Right hindlimb (tissue), 1 donor: ENCODE data around the gene RAP1GAP2.
"Not testable (repeated sequence)": the region's sequence is repeated elsewhere in the genome, so short reads cannot be mapped to it uniquely, and the experiment has no call there.

ENCODE experiments used
- DNase-seq: peaks from one replicate; pipeline ENCODE4 v3.0.0-alpha.2; 2018

RAP1GAP2 gene

DNA sequence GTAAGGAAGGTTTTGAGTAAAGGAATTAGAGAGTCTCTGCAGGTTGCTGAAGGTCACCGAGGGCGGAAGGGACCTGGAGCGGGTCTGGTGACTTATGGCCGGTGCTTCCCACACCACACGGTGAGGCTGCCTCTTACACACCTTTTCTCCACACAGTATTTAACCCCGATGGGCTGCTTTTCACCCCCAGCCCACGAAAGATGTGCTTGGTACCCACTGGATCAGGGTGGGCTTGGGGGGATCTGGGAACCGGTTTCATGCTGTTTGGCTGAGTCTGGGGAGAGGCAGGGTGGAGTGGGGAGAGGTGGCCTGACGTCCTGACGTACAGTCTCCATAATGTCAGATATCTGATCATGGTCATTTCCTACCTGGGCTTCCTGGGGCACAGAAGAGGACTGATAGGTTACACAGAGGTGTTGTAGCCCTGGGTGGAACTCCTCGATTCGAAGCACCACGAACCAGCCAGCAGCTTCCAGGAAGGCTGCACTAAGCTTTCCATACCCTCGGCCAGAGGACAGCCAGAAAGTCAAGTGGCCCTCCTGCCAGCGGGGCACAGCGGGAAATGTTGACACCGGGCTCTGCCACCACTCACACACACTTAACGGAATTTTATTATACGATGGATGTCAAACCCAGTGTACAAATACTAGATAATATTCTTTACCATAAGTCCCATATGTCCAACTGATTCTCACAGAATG is 233.1 kb downstream of the RAP1GAP2 start:
- no peak for DNase-seq

- no peak for DNase-seq
These were observed 233.9 kb downstream of the RAP1GAP2 start for GRCh38 chr17:3030096-3030495.

DNA sequence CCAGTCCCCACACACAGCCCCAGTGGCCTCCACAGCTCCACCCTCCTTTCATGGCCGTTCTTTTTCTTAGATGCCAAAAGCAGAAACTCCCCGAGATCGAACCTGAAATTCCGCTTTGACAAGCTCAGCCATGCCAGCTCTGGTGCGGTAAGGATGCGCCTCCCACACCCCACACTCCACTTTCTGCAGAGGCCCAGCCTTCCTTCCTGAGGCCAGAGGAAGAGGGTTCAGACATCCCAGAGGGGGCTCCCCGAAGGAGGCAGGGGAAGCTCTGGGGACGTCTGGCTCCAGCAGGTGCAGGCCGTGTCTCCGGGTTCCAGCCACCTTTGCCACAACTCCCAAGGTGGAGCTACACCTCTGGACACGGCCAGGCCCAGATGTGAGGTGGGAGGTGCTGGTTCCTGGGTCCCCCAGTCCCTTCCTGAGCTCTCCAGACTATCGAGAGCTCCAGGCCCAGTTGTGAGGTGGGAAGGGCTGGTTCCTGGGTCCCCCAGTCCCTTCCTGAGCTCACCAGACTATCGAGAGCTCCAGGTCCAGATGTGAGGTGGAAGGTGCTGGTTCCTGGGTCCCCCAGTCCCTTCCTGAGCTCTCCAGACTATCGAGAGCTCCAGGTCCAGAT is 234.7 kb downstream of the RAP1GAP2 start:
- DNase-seq: not testable (repeated sequence)

- no peak for DNase-seq
These were observed 236.3 kb downstream of the RAP1GAP2 start for GRCh38 chr17:3032258-3033247.

DNA sequence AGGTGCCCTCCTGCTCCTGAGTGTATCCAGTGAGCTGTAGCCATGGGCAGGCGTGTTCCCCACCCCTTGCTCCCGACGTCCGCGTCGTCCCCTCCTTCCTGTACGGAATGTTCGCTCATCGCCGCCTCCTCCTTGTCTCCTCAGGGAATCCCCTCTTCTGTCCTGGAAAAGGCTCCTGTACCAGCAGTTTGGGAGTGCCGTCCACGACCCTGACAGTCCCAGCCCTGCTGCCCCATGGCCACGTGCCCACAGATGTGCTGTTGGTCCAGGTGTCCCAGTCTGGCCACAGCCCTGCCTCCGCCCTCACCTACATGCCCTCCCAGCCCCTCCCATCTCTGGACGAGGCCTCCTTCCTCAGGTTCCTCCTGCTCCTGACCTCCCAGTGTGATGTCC is 237.0 kb downstream of the RAP1GAP2 start:
- DNase-seq: no peak

DNA sequence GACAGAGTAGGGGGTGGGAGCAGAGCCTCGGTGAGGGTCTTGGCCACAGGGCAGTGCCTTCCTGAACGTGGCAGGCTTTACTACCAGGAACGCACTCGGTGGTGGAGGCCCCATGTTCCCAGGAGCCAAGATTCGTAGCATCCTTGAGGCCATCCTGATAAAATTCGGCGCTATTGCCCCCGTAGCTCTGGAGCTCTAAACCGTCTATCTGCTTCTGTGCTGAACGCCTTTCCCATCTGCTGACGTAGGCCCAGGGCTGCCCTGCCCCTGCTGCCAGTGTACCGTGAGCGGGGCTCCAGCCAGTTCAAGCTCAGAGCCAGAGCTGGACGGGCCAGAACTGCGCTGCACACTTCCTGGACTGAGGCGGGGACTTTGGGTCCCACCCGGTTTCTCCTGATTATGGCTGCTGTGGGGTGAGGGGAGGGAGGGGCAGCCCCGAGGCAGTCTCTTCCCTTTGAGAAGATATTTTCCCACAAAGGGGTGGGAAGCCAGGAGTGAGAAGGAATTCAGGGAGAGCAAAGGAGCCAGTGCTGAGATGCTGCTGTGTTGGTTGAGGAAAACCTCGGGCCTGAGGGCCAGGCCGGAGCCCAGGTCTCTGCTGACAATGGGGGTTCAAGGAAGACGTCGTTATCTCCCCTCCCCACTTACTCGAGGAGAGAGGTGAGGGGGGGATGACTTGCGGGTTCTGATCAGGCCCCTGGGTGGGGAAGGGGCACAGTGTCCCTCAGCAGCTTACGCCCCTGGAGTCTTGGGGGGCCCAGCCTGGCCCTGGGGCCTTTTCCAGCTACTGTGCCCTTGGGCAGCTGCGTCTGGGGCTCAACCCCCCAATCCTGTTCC is 237.7 kb downstream of the RAP1GAP2 start:
- no peak for DNase-seq

DNA sequence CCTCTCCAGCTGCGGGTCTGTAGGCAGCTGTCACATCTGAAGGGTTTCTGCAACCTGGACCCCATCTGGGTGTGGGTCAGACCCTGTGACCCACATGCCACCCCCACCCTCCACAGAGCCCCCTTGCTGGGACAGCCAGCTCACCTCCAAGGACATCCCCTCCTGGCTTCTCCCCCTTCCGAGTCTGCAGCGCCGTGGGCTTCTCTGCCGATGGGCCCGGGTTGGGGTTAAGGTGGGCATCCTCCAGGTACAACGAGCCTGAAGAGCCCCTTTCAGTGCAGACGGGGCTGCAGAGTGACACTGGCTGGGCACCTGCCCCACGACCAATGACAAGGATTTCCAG is 238.3 kb downstream of the RAP1GAP2 start:
- DNase-seq: no peak

- no peak for DNase-seq
These were observed 239.2 kb downstream of the RAP1GAP2 start for GRCh38 chr17:3035256-3035967.

DNA sequence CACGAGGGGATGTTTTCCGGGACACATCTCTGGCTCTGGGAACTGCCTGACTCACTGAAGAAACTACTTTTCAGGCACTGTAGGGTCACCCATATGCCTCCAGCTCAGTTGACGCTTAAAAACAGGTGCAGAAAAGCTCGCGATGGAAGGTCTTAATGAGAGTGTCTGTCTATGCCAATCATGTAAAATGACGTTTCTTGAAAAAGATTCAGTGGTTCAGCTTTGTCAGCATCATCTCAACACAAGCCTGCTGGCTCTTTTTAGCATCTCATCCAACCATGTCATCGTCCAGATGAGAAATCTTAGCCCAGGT is 239.7 kb downstream of the RAP1GAP2 start:
- DNase-seq: no peak

DNA sequence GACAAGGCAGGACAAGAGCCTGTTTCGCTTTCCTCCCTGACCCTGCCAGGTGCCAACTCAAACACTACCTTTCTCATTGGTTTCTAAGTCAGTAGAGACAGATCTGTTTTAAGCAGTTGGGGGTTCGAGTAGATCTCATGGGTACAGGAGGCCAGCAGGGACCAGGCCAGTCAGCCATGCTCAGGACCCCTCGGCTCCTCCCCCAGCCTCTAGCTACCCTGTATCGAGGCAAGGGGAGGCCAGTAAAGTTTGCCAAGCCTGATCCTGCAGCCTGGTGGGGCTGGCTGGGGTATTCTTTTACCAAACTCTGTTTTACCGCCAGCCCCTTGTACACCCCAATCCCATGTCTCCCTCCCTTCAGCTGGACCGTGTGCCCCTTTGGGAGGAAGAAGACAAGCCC is 240.6 kb downstream of the RAP1GAP2 start:
- no peak for DNase-seq

DNA sequence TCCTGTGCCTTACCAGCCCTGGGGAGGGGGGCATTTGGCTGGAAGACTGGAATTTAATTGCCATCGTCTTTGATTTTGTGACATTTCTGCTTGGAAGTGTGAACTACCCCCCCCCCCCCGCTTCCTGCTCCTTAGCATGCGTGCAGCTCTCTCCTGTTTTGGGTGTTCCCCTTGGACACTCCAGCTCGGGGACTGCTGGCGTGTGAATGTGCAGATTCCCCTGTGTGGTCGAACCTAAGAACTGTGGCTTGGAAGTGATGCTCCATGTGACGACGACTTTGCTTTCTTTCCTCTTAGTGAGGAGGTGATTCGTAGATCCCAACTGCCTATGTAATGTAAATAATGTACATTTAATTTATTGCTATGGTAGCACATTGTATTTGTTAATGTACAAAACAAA is 241.0 kb downstream of the RAP1GAP2 start:
- no peak for DNase-seq

DNA sequence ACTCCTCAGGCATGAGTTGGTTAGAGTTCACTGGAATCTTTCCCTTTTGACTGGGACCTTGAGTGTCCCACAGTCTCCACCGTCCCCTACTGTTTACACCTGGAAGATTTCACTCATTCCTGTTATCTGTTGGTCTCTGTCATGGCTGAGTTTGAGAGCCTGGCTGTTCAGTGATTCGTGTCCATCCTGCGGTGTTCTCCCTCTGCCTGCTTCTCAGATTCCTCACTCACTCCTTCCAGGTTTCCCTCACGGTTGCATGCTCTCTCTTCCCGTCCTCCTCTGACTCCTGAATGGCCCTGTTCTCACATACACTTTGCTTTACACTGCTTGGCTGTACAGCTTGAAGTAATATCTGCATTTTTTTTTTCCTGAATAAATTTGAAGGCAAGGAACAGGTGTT is 242.7 kb downstream of the RAP1GAP2 start:
- DNase-seq: no peak

- no peak for DNase-seq
These were observed 243.5 kb downstream of the RAP1GAP2 start for GRCh38 chr17:3039736-3040135.

- DNase-seq: no peak
These were observed 244.6 kb downstream of the RAP1GAP2 start for GRCh38 chr17:3040882-3041281.

GRCh38 chr17:3043737-3044365 is 247.6 kb downstream of the RAP1GAP2 start:
- DNase-seq: no peak

GRCh38 chr17:3046753-3047152 is 250.5 kb downstream of the RAP1GAP2 start:
- no peak for DNase-seq

- peak; percentile 99 for DNase-seq
These were observed 252.7 kb downstream of the RAP1GAP2 start for GRCh38 chr17:3048727-3049471.

DNA sequence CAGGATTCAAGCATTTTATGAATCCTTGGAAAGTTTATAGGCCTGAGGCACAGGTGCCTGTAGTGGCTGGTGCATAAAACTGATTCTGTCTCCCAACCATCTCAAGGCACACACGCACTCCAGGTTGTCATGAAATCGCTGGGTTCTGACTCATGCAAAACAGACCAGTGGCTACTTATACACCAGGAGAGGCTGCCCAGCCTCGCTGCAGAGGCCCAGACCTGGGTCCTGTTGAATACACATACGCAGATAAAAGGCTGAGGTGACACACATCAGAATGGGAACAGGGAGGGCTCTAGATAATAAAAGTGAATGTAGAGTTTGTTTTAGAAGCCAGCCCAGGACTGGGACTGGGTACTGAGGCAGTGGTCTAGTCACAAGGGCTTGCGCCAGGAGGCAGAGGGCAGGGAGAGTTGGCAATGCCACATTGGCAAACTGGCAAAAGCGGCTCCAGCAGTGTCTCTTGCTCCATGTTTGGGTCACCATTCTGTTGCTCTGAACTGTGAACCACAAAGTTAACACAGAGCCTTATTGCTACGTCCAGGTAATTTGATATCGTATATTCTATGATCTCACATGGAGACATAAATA is 253.6 kb downstream of the RAP1GAP2 start:
- no peak for DNase-seq

GRCh38 chr17:3054868-3055267 is 258.6 kb downstream of the RAP1GAP2 start:
- DNase-seq: not testable (repeated sequence)

GRCh38 chr17:3062824-3063377 is 266.7 kb downstream of the RAP1GAP2 start:
- not testable (repeated sequence) for DNase-seq
